Ovary (tissue), 9 donors: ENCODE measurements around the gene RPS3. TPM values are rescaled to one million over a fixed set of nuclear protein-coding genes. Genes with fewer than 3 reads are reported as not detected.
A peak's percentile ranks its signal among the peaks of the same experiment; 100 is the strongest.

ENCODE experiments used
- DNase-seq, 5 donors: peaks; one replicate each; pipeline ENCODE4 v3.0.0-alpha.2; 2019 to 2020
- H3K27ac ChIP-seq, 2 donors: fragments of 200-600 bp; one replicate each; pipeline versions ENCODE4 v1.5.1 to v1.8.0; 2019 to 2022
- H3K27me3 ChIP-seq: fragments of 200-600 bp; one replicate; pipeline ENCODE4 v1.8.0; 2022
- H3K36me3 ChIP-seq: fragments of 200-600 bp; sonication (generic); one replicate; pipeline ENCODE4 v1.5.1; 2019
- H3K4me1 ChIP-seq: one replicate; pipeline ENCODE4 v1.8.1; 2013; ENCODE audit warnings: mild to moderate bottlenecking, moderate library complexity; ENCODE audit not compliant: insufficient read depth
- H3K4me3 ChIP-seq: fragments of 200-600 bp; sonication (generic); one replicate; pipeline ENCODE4 v1.5.1; 2017
- H3K9me3 ChIP-seq, 2 donors: fragments of 200-600 bp in 1 of 2; sonication (generic) in 1 of 2; one replicate each; pipeline versions ENCODE4 v1.5.1 to v1.8.1; 2013 to 2019; ENCODE audit warnings: mild to moderate bottlenecking in 1 of 2, moderate library complexity in 1 of 2
- EP300 ChIP-seq: sonication (generic); formaldehyde crosslinking; IDR thresholded peaks from one replicate; pipeline ENCODE4 v1.6.1; 2017; ENCODE audit warnings: antibody characterized with exemption
- POLR2A ChIP-seq: fragments of 450-650 bp; IDR thresholded peaks from one replicate; pipeline ENCODE4 v1.6.1; 2017; ENCODE audit warnings: antibody characterized with exemption, mild to moderate bottlenecking, moderate library complexity
- WGBS, 3 donors: extraction: QIAGEN DNeasy Blood & Tissue Kit in 1 of 3; methylation state at CpG; one replicate each; pipeline versions ENCODE4 v1.1.5 to v1.1.7; 2013 to 2017; 5-methylcytosine and 5-hydroxymethylcytosine counted together
- intact Hi-C, 4 donors: fragments of 100-400 bp; cut with DNase I; formaldehyde crosslinking; loops; one replicate each; pipeline versions ENCODE4 v1.11.0 to v1.15.1; 2022 to 2023
- polyA plus RNA-seq, 2 donors: library from polyadenylated mRNA; stranded (reverse); fragments of 200-250 nt in 1 of 2; fragments of 350-450 nt in 1 of 2; fragmentation: Illumina TruSeq in 1 of 2; extraction: RNeasy Lipid Tissue Mini Kit (QIAGEN cat#74804) in 1 of 2; gene quantifications; one replicate each; pipeline ENCODE4 v1.2.3, GENCODE V29; 2013 to 2014
- total RNA-seq, 7 donors: library from RNA; depleted of rRNA in 2 of 7; stranded (reverse); fragments of >200 nt in 2 of 7; fragmentation: NEBNext Ultra II Directional in 3 of 7; extraction: Animal tissue kit (Norgen Biotek cat#: 25700) in 3 of 7; gene quantifications; one replicate each; pipeline versions ENCODE4 v1.1.0 to v1.2.4, GENCODE V29; 2016 to 2023
- TF ChIP-seq, protein P1 (sequence below), 3 donors: fragments of 450-650 bp in 2 of 3; fragments of 200-600 bp in 1 of 3; IDR thresholded peaks; one replicate each; pipeline versions ENCODE4 v1.5.1 to v1.8.0; 2016 to 2022; ENCODE audit warnings: antibody characterized with exemption in 3 of 3, mild to moderate bottlenecking in 1 of 3
- donor health status: DM: no; HTN: no; CAD: no; lungs with moderate emphysema.
- donor health status: DM: no; HTN: no; CAD: no.
- donor health status: Bipolar disorder and iron deficiency.
- donor health status: DM: yes; HTN: yes; CAD: no.
- donor health status: DM: no; HTN: no; CAD: no.
- donor health status: DM: yes; HTN: yes; CAD: no.

The RPS3 gene
- total and polyA plus RNA-seq, 9 donors, result 3,268 to 7,276 (median 5,342) TPM

DNA sequence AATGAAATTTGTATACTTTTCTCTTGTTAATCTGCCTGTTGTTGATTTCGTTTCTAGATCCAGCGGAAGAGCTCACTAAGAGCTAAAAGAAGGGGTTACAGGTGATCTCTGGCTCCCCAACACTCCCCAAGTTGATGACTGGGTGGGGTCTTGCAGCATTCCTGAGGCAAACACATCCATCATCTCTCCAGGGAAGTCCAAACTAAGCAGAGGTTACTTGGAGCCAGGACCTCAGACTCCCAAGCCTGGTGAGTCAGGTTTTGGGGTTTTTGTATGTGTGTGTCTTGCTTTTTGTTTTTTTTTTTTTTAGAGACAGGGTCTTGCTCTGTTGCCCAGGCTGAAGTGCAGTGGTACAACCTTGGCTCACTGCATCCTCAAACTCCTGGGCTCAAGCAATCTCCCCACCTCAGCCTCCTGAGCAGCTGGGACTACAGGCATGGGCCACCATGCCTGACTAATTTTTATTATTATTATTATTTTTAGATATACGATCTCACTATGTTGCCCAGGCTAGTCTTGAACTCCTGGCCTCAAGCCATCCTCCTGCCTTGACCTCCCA, 11.5 kb upstream of the RPS3 start:
- intact Hi-C loops, result loop anchor here in 3 of 4 donors (5.0 to 10.0 kb wide), 2 partner anchors 137 to 144 kb away; partner anchors contain the start of gene GDPD5 (in 1 of the 3)
- WGBS, 3 donors, result 62 to 73% (median 67%) methylated on average over 3 of the region's 3 CpGs
- Histone ChIP-seq H3K9me3 (no peaks in the 10 kb centered on the region), H3K27me3 (no peaks in the 10 kb centered on the region), H3K36me3 (no peaks in the 10 kb centered on the region), H3K27ac (no peak overlapping the region), H3K4me1 (no peaks in the 10 kb centered on the region), H3K4me3 (no peak overlapping the region)
- no peak for DNase-seq
- no peak for TF ChIP-seq EP300
- TF ChIP-seq, protein P1, sequence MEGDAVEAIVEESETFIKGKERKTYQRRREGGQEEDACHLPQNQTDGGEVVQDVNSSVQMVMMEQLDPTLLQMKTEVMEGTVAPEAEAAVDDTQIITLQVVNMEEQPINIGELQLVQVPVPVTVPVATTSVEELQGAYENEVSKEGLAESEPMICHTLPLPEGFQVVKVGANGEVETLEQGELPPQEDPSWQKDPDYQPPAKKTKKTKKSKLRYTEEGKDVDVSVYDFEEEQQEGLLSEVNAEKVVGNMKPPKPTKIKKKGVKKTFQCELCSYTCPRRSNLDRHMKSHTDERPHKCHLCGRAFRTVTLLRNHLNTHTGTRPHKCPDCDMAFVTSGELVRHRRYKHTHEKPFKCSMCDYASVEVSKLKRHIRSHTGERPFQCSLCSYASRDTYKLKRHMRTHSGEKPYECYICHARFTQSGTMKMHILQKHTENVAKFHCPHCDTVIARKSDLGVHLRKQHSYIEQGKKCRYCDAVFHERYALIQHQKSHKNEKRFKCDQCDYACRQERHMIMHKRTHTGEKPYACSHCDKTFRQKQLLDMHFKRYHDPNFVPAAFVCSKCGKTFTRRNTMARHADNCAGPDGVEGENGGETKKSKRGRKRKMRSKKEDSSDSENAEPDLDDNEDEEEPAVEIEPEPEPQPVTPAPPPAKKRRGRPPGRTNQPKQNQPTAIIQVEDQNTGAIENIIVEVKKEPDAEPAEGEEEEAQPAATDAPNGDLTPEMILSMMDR (IDR thresholded peaks at IDR 0.05), result no peak
- TF ChIP-seq POLR2A, result no peak

DNA sequence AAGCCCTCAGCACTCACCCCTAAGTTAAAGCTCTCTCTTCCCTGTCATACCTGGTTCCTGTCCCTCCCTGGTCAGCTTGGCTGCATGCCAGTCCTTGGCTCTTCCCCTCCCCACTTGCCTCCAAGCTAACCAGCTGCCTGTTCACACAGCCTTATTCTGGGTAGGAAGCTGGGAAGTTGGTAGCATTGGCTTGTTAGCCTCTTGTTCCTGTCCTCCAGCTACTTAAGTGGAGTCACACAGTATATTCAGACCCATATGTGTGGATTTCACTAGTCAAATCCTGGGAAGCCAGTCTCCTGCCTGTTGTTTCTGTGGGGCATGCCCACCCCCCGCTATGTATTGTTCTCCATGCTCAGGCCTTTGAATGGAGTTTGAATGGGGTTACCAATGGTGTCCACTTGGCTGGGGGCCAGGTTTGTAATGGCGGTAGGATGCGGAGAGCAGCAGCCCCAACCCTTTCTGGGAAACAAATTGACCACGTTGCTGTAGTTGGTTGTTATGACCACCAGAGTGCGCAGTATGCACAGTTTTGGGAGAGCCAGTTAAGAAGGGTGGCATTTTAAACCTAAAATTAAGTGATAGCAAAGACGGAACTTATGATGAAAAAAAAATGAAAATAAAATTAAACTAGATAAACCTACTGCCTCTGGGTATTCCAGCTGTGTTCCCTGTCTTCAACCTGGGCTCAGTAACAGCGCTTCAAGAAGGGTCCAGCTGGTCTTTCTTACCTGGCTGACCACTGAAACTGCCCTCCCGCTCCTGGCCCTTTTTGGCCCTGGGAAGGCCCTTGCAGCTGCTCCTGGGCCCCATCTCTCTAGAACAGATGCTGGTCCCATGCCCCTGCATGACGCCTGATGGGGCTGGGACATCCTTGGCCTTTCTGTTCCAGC, 10.7 kb upstream of the RPS3 start:
- Histone ChIP-seq H3K27ac (no peak overlapping the region), H3K4me1 (no peaks in the 10 kb centered on the region), H3K27me3 (no peaks in the 10 kb centered on the region), H3K36me3 (no peaks in the 10 kb centered on the region), H3K9me3 (no peaks in the 10 kb centered on the region), H3K4me3 (no peak overlapping the region)
- DNase-seq, result peak; percentile 55 to 74 (median 72)
- 19 to 25% (median 24%) methylated on average over 9 of the region's 9 CpGs for WGBS, 3 donors
- TF ChIP-seq POLR2A, result no peak
- TF ChIP-seq, protein P1 (IDR thresholded peaks at IDR 0.05), result peak; percentile 61 to 72 (median 68)
- intact Hi-C loops, result loop anchor here in 3 of 4 donors (5.0 to 10.0 kb wide), 2 partner anchors 136 to 144 kb away; partner anchors contain the start of gene GDPD5 (in 1 of the 3)

DNA sequence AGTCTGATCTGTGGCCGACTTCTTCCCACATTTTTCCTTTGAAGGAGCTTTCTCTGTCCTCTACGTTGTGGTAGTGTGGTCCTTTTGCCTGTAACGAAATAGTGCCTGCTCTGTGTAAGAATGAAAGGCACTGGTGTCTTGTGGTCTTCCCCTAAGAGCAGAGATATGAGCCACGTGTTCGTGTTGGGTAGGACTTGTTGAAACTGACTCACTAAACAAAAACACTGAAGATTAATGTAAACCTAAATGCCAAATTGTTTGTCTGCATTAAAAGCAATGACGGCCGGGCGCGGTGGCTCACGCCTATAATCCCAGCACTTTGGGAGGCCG, 10.1 kb upstream of the RPS3 start:
- WGBS, 3 donors, result 66 to 76% (median 74%) methylated on average over 11 of the region's 11 CpGs
- Histone ChIP-seq H3K27ac (no peak overlapping the region), H3K27me3 (no peaks in the 10 kb centered on the region), H3K4me3 (no peak overlapping the region), H3K36me3 (no peaks in the 10 kb centered on the region), H3K4me1 (no peaks in the 10 kb centered on the region), H3K9me3 (no peaks in the 10 kb centered on the region)
- TF ChIP-seq POLR2A (no peak), EP300 (no peak)
- TF ChIP-seq, protein P1 (IDR thresholded peaks at IDR 0.05), result no peak
- intact Hi-C loops, result loop anchor here in 3 of 4 donors (5.0 to 10.0 kb wide), 2 partner anchors 136 to 143 kb away; partner anchors contain the start of gene GDPD5 (in 1 of the 3)
- DNase-seq, result no peak

DNA sequence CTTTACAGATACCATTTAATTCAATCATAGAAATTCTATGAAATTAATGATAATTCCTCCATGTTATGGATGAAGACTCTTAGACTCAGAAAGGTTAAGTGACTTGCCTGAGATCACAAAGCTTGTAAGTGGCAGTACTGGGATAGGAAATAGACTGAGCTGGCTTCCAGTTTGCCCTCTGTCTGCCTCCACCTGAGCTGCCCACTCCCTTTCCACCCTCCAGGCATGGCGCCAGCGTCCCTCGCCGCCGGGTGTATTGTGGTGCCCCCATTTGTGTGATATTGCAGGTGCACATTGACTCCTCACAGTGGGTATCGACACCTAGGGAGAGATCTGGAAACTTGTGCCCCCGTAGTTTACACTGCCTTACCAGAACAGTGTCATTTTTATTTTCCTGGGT, 9.4 kb upstream of the RPS3 start:
- Histone ChIP-seq H3K4me3 (no peak overlapping the region), H3K27ac (no peak overlapping the region), H3K36me3 (no peaks in the 10 kb centered on the region), H3K9me3 (no peaks in the 10 kb centered on the region), H3K27me3 (no peaks in the 10 kb centered on the region), H3K4me1 (no peaks in the 10 kb centered on the region)
- 81 to 85% (median 82%) methylated on average over 7 of the region's 7 CpGs for WGBS, 3 donors
- no peak for DNase-seq
- TF ChIP-seq, protein P1 (IDR thresholded peaks at IDR 0.05), result no peak
- TF ChIP-seq POLR2A, result no peak
- TF ChIP-seq EP300, result no peak
- intact Hi-C loops, result loop anchor here in 3 of 4 donors (5.0 to 10.0 kb wide), 2 partner anchors 135 to 142 kb away; partner anchors contain the start of gene GDPD5 (in 1 of the 3)
